Measurements from ENCODE around the gene TMC7. TPM values are rescaled to one million over a fixed set of nuclear protein-coding genes. Genes with fewer than 3 reads are reported as not detected.

The TMC7 gene
- total and polyA plus RNA-seq, 2 of the 8 experiments (the other 6 are each of a cell fraction or from before 2014, with no cell fraction given), result 2.3 to 2.6 TPM

- Histone ChIP-seq H3K27ac (ENCODE audit: low read depth, low read length) (no peak overlapping the region), H3K23ac (ENCODE audit: insufficient read length) (no peak overlapping the region), H4K8ac (ENCODE audit: extremely low read depth, insufficient read depth, low read length) (no peak overlapping the region), H4K20me1 (replicated peaks in 1 of 2; ENCODE audit: control insufficient read depth in 1 of 2, insufficient read depth in 2 of 2, low read length in 2 of 2) (no peaks in the 10 kb centered on the region), H3K4me2 (ENCODE audit: insufficient read depth in 1 of 2, low read depth in 2 of 2, low read length in 2 of 2) (no peak overlapping the region), H3K4me1 (replicated peaks in 1 of 4; ENCODE audit: control insufficient read depth in 3 of 4, insufficient read depth in 4 of 4, low read length in 3 of 4) (no peaks in the 10 kb centered on the region), H4K91ac (replicated peaks; ENCODE audit: insufficient read length, low read length) (no peak overlapping the region), H3K9ac (replicated peaks in 1 of 4; ENCODE audit: extremely low read depth in 1 of 4, low read depth in 3 of 4, low read length in 3 of 4) (no peak overlapping the region), H3K79me1 (ENCODE audit: low read depth, low read length) (no peaks in the 10 kb centered on the region), H2BK15ac (ENCODE audit: low read length) (no peak overlapping the region), H3K18ac (ENCODE audit: extremely low read depth, low read length) (no peak overlapping the region), H3K4ac (replicated peaks; ENCODE audit: insufficient read length, low read depth, low read length) (no peak overlapping the region), H3K56ac (replicated peaks; ENCODE audit: insufficient read length, low read depth, low read length) (no peak overlapping the region), H3K23me2 (ENCODE audit: low read depth, low read length) (no peaks in the 10 kb centered on the region), H2BK20ac (ENCODE audit: low read length) (no peak overlapping the region), H2AK5ac (ENCODE audit: low read depth, low read length) (no peak overlapping the region), H4K5ac (ENCODE audit: insufficient read length, low read depth, low read length) (no peak overlapping the region), H3K36me3 (ENCODE audit: control insufficient read depth in 2 of 4, insufficient read depth in 4 of 4, low read length in 3 of 4) (no peaks in the 10 kb centered on the region), H3K9me3 (ENCODE audit: insufficient read depth in 2 of 2, low read depth in 1 of 2, low read length in 1 of 2) (no peaks in the 10 kb centered on the region), H2BK12ac (ENCODE audit: low read depth, low read length) (no peak overlapping the region), H3K14ac (ENCODE audit: insufficient read length) (no peak overlapping the region), H3K79me2 (ENCODE audit: control insufficient read depth in 1 of 2, insufficient read depth in 2 of 2, low read length in 2 of 2) (no peaks in the 10 kb centered on the region), H3K27me3 (replicated peaks in 1 of 4; ENCODE audit: control insufficient read depth in 3 of 4, extremely low read depth in 1 of 4, insufficient read depth in 3 of 4, low read length in 3 of 4) (no peaks in the 10 kb centered on the region), H2BK120ac (replicated peaks; ENCODE audit: low read depth, low read length) (no peak overlapping the region), H2AFZ (ENCODE audit: low read length) (no peak overlapping the region), H2BK5ac (ENCODE audit: low read depth, low read length) (no peak overlapping the region), H3K4me3 (ENCODE audit: extremely low read depth in 1 of 4, insufficient read depth in 2 of 4, low read depth in 3 of 4, low read length in 4 of 4) (no peak overlapping the region)
- FAIRE-seq, result no peak
- no peak for DNase-seq (ENCODE audit: low read depth in 1 of 2, low spot score in 2 of 2)
- POLR2A ChIA-PET (ENCODE audit: partially characterized antibody), result no interaction called here
- WGBS, 2 experiments (ENCODE audit: extremely low coverage in 1 of 2, insufficient coverage in 1 of 2, insufficient read length in 1 of 2, insufficient replicate concordance in 2 of 2, low coverage in 1 of 2, low lambda C conversion rate in 2 of 2, missing lambda C conversion rate in 1 of 2), result 89% methylated on average over 4 of the region's 4 CpGs; no CpG with 5 or more reads in 1 of the 2 experiments
- TF ChIP-seq RBBP5 (IDR thresholded peaks at IDR 0.05; ENCODE audit: borderline replicate concordance, low read depth, low read length) (no peak), GABPA (IDR thresholded peaks at IDR 0.05; ENCODE audit: borderline replicate concordance, insufficient read depth, low read length) (no peak), JUND (IDR thresholded peaks at IDR 0.05; ENCODE audit: low read length) (no peak), CTBP2 (IDR thresholded peaks at IDR 0.05; ENCODE audit: borderline replicate concordance, insufficient read depth, insufficient read length, low read length) (no peak), MAX (IDR thresholded peaks at IDR 0.05) (no peak), HDAC2 (IDR thresholded peaks at IDR 0.05; ENCODE audit: borderline replicate concordance in 1 of 2, low read depth in 2 of 2, low read length in 2 of 2) (no peak)
- CTCF ChIA-PET (ENCODE audit: partially characterized antibody), result interaction anchor here (0.7 kb wide), 1 partner anchor 79 kb away, joined by 3 read pairs; the partner anchor contains the start of gene TMC7
These were observed 79.0 kb downstream of the TMC7 start for GRCh38 chr16:19062706-19063105.

Measured in H1 (cell line).